NCI-H1092 treated with DMSO at 0.1 percent for 48 hours (cell line): ENCODE data around the gene SSPN.
"Not testable (repeated sequence)": the region's sequence is repeated elsewhere in the genome, so short reads cannot be mapped to it uniquely, and the experiment has no call there.

Source experiments
- DNase-seq: peaks from one replicate; lab custom pipeline; 2025; lab: John Stamatoyannopoulos, UW

The SSPN gene

GRCh38 chr12:26229910-26230309, 34.5 kb downstream of the SSPN start:
- no peak for DNase-seq

- no peak for DNase-seq
These were observed 36.1 kb downstream of the SSPN start for GRCh38 chr12:26231470-26231869.

GRCh38 chr12:26231921-26232320, 36.5 kb downstream of the SSPN start:
- no peak for DNase-seq

GRCh38 chr12:26233631-26234030, 38.3 kb downstream of the SSPN start:
- no peak for DNase-seq

GRCh38 chr12:26235465-26235864, 40.1 kb downstream of the SSPN start:
- DNase-seq = not testable (repeated sequence)

- no peak for DNase-seq
These were observed 43.2 kb downstream of the SSPN start for GRCh38 chr12:26238341-26239121.

- DNase-seq = no peak
These were observed 43.9 kb downstream of the SSPN start for GRCh38 chr12:26239122-26239851.

- no peak for DNase-seq
These were observed 44.8 kb downstream of the SSPN start for GRCh38 chr12:26239852-26240815.

- no peak for DNase-seq
These were observed 45.7 kb downstream of the SSPN start for GRCh38 chr12:26241080-26241479.

GRCh38 chr12:26242683-26243082, 47.3 kb downstream of the SSPN start:
- DNase-seq = no peak

- DNase-seq = no peak
These were observed 49.1 kb downstream of the SSPN start for GRCh38 chr12:26244503-26244902.

- no peak for DNase-seq
These were observed 50.0 kb downstream of the SSPN start for GRCh38 chr12:26245175-26245942.

GRCh38 chr12:26246483-26247164, 51.3 kb downstream of the SSPN start:
- DNase-seq = no peak

- DNase-seq = no peak
These were observed 52.5 kb downstream of the SSPN start for GRCh38 chr12:26247873-26248272.

- no peak for DNase-seq
These were observed 55.4 kb downstream of the SSPN start for GRCh38 chr12:26250801-26251200.

- DNase-seq = no peak
These were observed 56.2 kb downstream of the SSPN start for GRCh38 chr12:26251600-26251999.

GRCh38 chr12:26252946-26253345, 57.6 kb downstream of the SSPN start:
- no peak for DNase-seq

GRCh38 chr12:26255893-26256645, 60.7 kb downstream of the SSPN start:
- no peak for DNase-seq

GRCh38 chr12:26264215-26264838, 69.0 kb downstream of the SSPN start:
- DNase-seq = no peak

GRCh38 chr12:26265606-26266005, 70.2 kb downstream of the SSPN start:
- DNase-seq = no peak
